IMR-90 (cell line): ENCODE results near the gene FZD7. TPM values are rescaled to one million over a fixed set of nuclear protein-coding genes. Genes with fewer than 3 reads are reported as not detected.
A peak's percentile ranks its signal among the peaks of the same experiment; 100 is the strongest.

ENCODE experiments used
- ATAC-seq: fragments of 200-7000 bp; cut with Tn5 transposase; 2 replicates; pipeline ENCODE4 v1.9.1; 2020; ENCODE audit warnings: low read depth, mild to moderate bottlenecking, moderate library complexity
- BruUV-seq: library from RNA; stranded (reverse); fragments of 400-500 nt; replicated peaks from 2 replicates; lab custom pipeline; 2021; lab: Mats Ljungman, UMichigan
- CTCF ChIA-PET: fragments of 300-600 bp; formaldehyde crosslinking; extraction: SDS; loops from one replicate; lab custom pipeline; 2021; ENCODE audit warnings: antibody characterized with exemption; lab: Yijun Ruan, JAX
- POLR2A ChIA-PET: fragments of 300-600 bp; sonication (Branson Sonifier 250); formaldehyde crosslinking; loops from one replicate; lab custom pipeline; 2022; ENCODE audit warnings: antibody characterized with exemption; ENCODE audit not compliant: unreplicated experiment; lab: Charles Lee
- DNase-seq: peaks from one replicate; pipeline ENCODE4 v3.0.0; 2013
- H2AFZ ChIP-seq: replicated peaks from 2 replicates; pipeline ENCODE3; 2013; ENCODE audit warnings: low read length, mild to moderate bottlenecking; ENCODE audit not compliant: poor library complexity
- H2AK5ac ChIP-seq: 2 replicates; pipeline ENCODE4 v1.6.1; 2013; ENCODE audit warnings: low read depth, low read length, inconsistent platforms
- H2AK9ac ChIP-seq: replicated peaks from 2 replicates; pipeline ENCODE3; 2013; ENCODE audit warnings: mild to moderate bottlenecking, low read depth, low read length, moderate library complexity; ENCODE audit not compliant: poor library complexity
- H2BK120ac ChIP-seq: 2 replicates; pipeline ENCODE4 v1.6.1; 2013; ENCODE audit warnings: low read depth, low read length, inconsistent platforms
- H2BK15ac ChIP-seq: 3 replicates; pipeline ENCODE4 v1.6.1; 2013; ENCODE audit warnings: low read depth, low read length, inconsistent platforms
- H2BK20ac ChIP-seq: 2 replicates; pipeline ENCODE4 v1.6.1; 2013; ENCODE audit warnings: low read depth, mild to moderate bottlenecking, inconsistent platforms, low read length, moderate library complexity
- H2BK5ac ChIP-seq: 2 replicates; pipeline ENCODE4 v1.6.1; 2013; ENCODE audit warnings: mild to moderate bottlenecking, low read depth, low read length, inconsistent platforms; ENCODE audit not compliant: poor library complexity, severe bottlenecking
- H3K14ac ChIP-seq: replicated peaks from 2 replicates; pipeline ENCODE4 v1.6.1; 2013; ENCODE audit warnings: low read depth, low read length, inconsistent platforms
- H3K18ac ChIP-seq: 2 replicates; pipeline ENCODE4 v1.6.1; 2013; ENCODE audit warnings: low read depth, low read length, control low read depth
- H3K23ac ChIP-seq: 2 replicates; pipeline ENCODE4 v1.6.1; 2013; ENCODE audit warnings: low read depth, low read length, inconsistent platforms
- H3K27ac ChIP-seq: 2 replicates; pipeline ENCODE4 v1.5.1; 2013; ENCODE audit warnings: mild to moderate bottlenecking, control low read depth, low read length; ENCODE audit not compliant: insufficient read depth
- H3K27me3 ChIP-seq: 2 replicates; pipeline ENCODE4 v1.6.1; 2013; ENCODE audit warnings: low read length; ENCODE audit not compliant: control insufficient read depth, insufficient read depth
- H3K36me3 ChIP-seq: 2 replicates; pipeline ENCODE4 v1.6.1; 2013; ENCODE audit warnings: low read length, mixed read lengths; ENCODE audit not compliant: control insufficient read depth, insufficient read depth
- H3K4ac ChIP-seq: 2 replicates; pipeline ENCODE4 v1.6.1; 2013; ENCODE audit warnings: low read depth, low read length, inconsistent platforms
- H3K4me1 ChIP-seq: 2 replicates; pipeline ENCODE4 v1.6.1; 2013; ENCODE audit warnings: low read length, mixed read lengths; ENCODE audit not compliant: control insufficient read depth, insufficient read depth
- H3K4me2 ChIP-seq: 2 replicates; pipeline ENCODE4 v1.6.1; 2013; ENCODE audit warnings: low read depth, mild to moderate bottlenecking, control low read depth, low read length, moderate library complexity
- H3K4me3 ChIP-seq: 2 replicates; pipeline ENCODE4 v1.5.1; 2013; ENCODE audit warnings: low read depth, mild to moderate bottlenecking, control low read depth, low read length, moderate library complexity; ENCODE audit not compliant: insufficient read depth
- H3K56ac ChIP-seq: 2 replicates; pipeline ENCODE4 v1.6.1; 2013; ENCODE audit warnings: low read length, inconsistent platforms; ENCODE audit not compliant: insufficient read depth; ENCODE audit errors: extremely low read depth
- H3K79me1 ChIP-seq, 2 experiments: 2 replicates each; pipeline ENCODE4 v1.6.1; 2013; ENCODE audit warnings: low read length in 2 of 2, inconsistent platforms in 1 of 2, low read depth in 1 of 2
- H3K9ac ChIP-seq: 2 replicates; pipeline ENCODE4 v1.6.1; 2013; ENCODE audit warnings: low read depth, low read length, control low read depth
- H3K9me1 ChIP-seq: 2 replicates; pipeline ENCODE4 v1.6.1; 2013; ENCODE audit warnings: low read length, inconsistent platforms; ENCODE audit not compliant: insufficient read depth
- H3K9me3 ChIP-seq: 2 replicates; pipeline ENCODE4 v1.6.1; 2013; ENCODE audit warnings: low read length; ENCODE audit not compliant: control insufficient read depth, insufficient read depth
- H4K20me1 ChIP-seq: 2 replicates; pipeline ENCODE4 v1.6.1; 2013; ENCODE audit warnings: low read length, inconsistent platforms; ENCODE audit not compliant: insufficient read depth
- H4K5ac ChIP-seq: 2 replicates; pipeline ENCODE4 v1.6.1; 2013; ENCODE audit warnings: mild to moderate bottlenecking, low read depth, low read length, control low read depth
- H4K8ac ChIP-seq, 2 experiments: 2 replicates each; pipeline ENCODE4 v1.6.1; 2013; ENCODE audit warnings: low read depth in 2 of 2, low read length in 2 of 2, control low read depth in 1 of 2, inconsistent platforms in 1 of 2
- H4K91ac ChIP-seq: 2 replicates; pipeline ENCODE4 v1.6.1; 2013; ENCODE audit warnings: low read depth, low read length, inconsistent platforms; ENCODE audit not compliant: insufficient read depth
- POLR2A ChIP-seq: IDR thresholded peaks from 2 replicates; pipeline ENCODE4 v1.6.1; 2012; ENCODE audit warnings: mild to moderate bottlenecking, low read depth, low read length
- WGBS, 2 experiments: methylation state at CpG; one replicate each; pipeline versions ENCODE4 v1.1.5 to v1.1.7; 2013; ENCODE audit warnings: missing lambda C conversion rate in 2 of 2; ENCODE audit not compliant: insufficient read length in 1 of 2; ENCODE audit errors: extremely low coverage in 2 of 2; 5-methylcytosine and 5-hydroxymethylcytosine counted together
- dilution Hi-C: fragments of 300-500 bp; cut with HindIII; formaldehyde crosslinking; loops from one replicate; pipeline ENCODE4 v1.14.3; 2018; ENCODE audit warnings: low sequenced_read_pairs; ENCODE audit not compliant: unreplicated experiment
- in situ Hi-C: fragments of 300-500 bp; cut with MboI; formaldehyde crosslinking; loops from 3 replicates; pipeline ENCODE4 v1.14.3; 2019; ENCODE audit warnings: low sequenced_read_pairs, inconsistent platforms, mixed read lengths
- intact Hi-C: fragments of 100-400 bp; cut with micrococcal nuclease; formaldehyde crosslinking; loops from 2 replicates; pipeline ENCODE4 v1.10.0; 2022
- polyA plus RNA-seq, 3 experiments: library from polyadenylated mRNA; depleted of rRNA; stranded (reverse); fragments of >200 nt; gene quantifications; 2 replicates each; pipeline ENCODE4 v1.2.3, GENCODE V29; 2012; ENCODE audit warnings: low replicate concordance in 1 of 3
- total RNA-seq: library from RNA; depleted of rRNA; stranded (reverse); fragments of >200 nt; gene quantifications from 2 replicates; pipeline ENCODE4 v1.2.3, GENCODE V29; 2012

The FZD7 gene
- total and polyA plus RNA-seq, 2 of the 4 experiments (the other 2 are of a cell fraction) = 62.4 to 90.9 TPM

GRCh38 chr2:202015471-202015870, 18.2 kb upstream of the FZD7 start:
- Histone ChIP-seq H3K9ac (no peak overlapping the region), H3K27me3 (no peaks in the 10 kb centered on the region), H3K23ac (no peak overlapping the region), H3K14ac (no peak overlapping the region), H4K8ac (no peak overlapping the region), H2BK15ac (no peak overlapping the region), H2AK5ac (no peak overlapping the region), H3K18ac (no peak overlapping the region), H3K27ac (no peak overlapping the region), H4K91ac (peak overlapping the region; percentile 31; the same call in 1 of the 2 replicates), H3K4me2 (no peak overlapping the region), H3K4me3 (no peak overlapping the region), H2BK5ac (no peak overlapping the region), H2BK20ac (no peak overlapping the region), H3K56ac (no peak overlapping the region), H2AK9ac (no peak overlapping the region), H3K9me3 (no peaks in the 10 kb centered on the region), H3K79me1 (no peaks in the 10 kb centered on the region), H2BK120ac (no peak overlapping the region), H4K5ac (no peak overlapping the region), H3K9me1 (peaks cover 3% of the 10 kb centered on the region; the same call in 1 of the 2 replicates), H3K4me1 (peaks cover 10% of the 10 kb centered on the region), H3K4ac (no peak overlapping the region), H3K36me3 (no peaks in the 10 kb centered on the region), H2AFZ (no peak overlapping the region), H4K20me1 (no peaks in the 10 kb centered on the region)
- TF ChIP-seq POLR2A = no peak
- intact Hi-C loops (no loop called here), dilution Hi-C loops (no loop called here), in situ Hi-C loops (no loop called here)
- ChIA-PET CTCF (no interaction called here), POLR2A (no interaction called here)
- no peak for DNase-seq
- ATAC-seq = no peak
- BruUV-seq = no TSS peak
- no CpG with 5 or more reads among the region's 3 CpGs for WGBS, 2 experiments
